ENCODE data around the gene HAGHL.
A peak's percentile ranks its signal among the peaks of the same experiment; 100 is the strongest.

The HAGHL gene

GRCh38 chr16:719815-720446 lies 7.0 kb upstream of the HAGHL start:
- H3K4me3 ChIP-seq (ENCODE audit: control insufficient read depth, low read depth, low read length), result peak overlapping the region; percentile 58

GRCh38 chr16:720447-720989 lies 6.4 kb upstream of the HAGHL start:
- peak; percentile 69 for DNase-seq (ENCODE audit: low read depth)
- peak; percentile 9 for TF ChIP-seq CTCF (conservative IDR thresholded peaks at IDR 0.05; ENCODE audit: control insufficient read depth, insufficient read depth, low read depth, low read length)
- peak overlapping the region; percentile 58 for H3K4me3 ChIP-seq (ENCODE audit: control insufficient read depth, low read depth, low read length)

More at GRCh38 chr16:719815-720446, 7.0 kb upstream of the HAGHL start:
- TF ChIP-seq CTCF (conservative IDR thresholded peaks at IDR 0.05; ENCODE audit: control insufficient read depth, insufficient read depth, low read depth, low read length), result peak; percentile 25
- no peak for DNase-seq (ENCODE audit: low read depth)

- TF ChIP-seq CTCF (conservative IDR thresholded peaks at IDR 0.05; ENCODE audit: control insufficient read depth, insufficient read depth, low read depth, low read length), result no peak
- H3K4me3 ChIP-seq (ENCODE audit: control insufficient read depth, low read depth, low read length), result peak within 1 kb of the TSS; percentile 58
- DNase-seq (ENCODE audit: low read depth), result peak; percentile 58
Observed at GRCh38 chr16:720990-721764, 5.7 kb upstream of the HAGHL start, which contains the start of gene ANTKMT. ANTKMT (plus strand) TSS chr16:721146; CDS start chr16:721275, 129 bp downstream.

GRCh38 chr16:721765-722540 lies 5.0 kb upstream of the HAGHL start:
- peak overlapping the region; percentile 28 for H3K4me3 ChIP-seq (ENCODE audit: control insufficient read depth, low read depth, low read length)
- DNase-seq (ENCODE audit: low read depth), result no peak
- no peak for TF ChIP-seq CTCF (conservative IDR thresholded peaks at IDR 0.05; ENCODE audit: control insufficient read depth, insufficient read depth, low read depth, low read length)

- H3K4me3 ChIP-seq (ENCODE audit: control insufficient read depth, low read depth, low read length), result no peak overlapping the region
- no peak for TF ChIP-seq CTCF (conservative IDR thresholded peaks at IDR 0.05; ENCODE audit: control insufficient read depth, insufficient read depth, low read depth, low read length)
- DNase-seq (ENCODE audit: low read depth), result no peak
Observed at GRCh38 chr16:722835-723633, 3.9 kb upstream of the HAGHL start.

- TF ChIP-seq CTCF (conservative IDR thresholded peaks at IDR 0.05; ENCODE audit: control insufficient read depth, insufficient read depth, low read depth, low read length), result no peak
- no peak overlapping the region for H3K4me3 ChIP-seq (ENCODE audit: control insufficient read depth, low read depth, low read length)
- DNase-seq (ENCODE audit: low read depth), result no peak
Observed at GRCh38 chr16:723695-724094, 3.2 kb upstream of the HAGHL start.
